ENCODE measurements around the gene E2F3.

DNA sequence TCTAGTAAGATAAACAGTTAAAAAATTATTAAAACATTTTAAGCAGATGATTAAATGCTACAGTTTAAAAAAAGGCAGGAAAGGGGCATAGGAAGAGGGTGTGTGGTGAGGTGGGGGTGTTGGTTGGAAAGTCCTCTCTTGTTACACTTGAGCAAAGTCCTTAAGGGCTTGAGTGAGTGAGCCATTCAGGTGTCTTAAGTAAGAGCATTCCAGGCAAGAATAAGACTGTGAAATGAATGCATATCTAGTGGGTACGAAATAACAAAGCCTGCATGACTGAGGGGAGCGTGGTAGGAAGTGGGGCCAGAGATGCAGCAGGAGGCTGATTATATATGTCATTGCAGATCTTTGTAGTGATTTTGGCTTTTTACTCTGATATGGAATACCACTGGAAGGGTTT, 137.7 kb downstream of the E2F3 start:
- no peak for TF ChIP-seq POLR2A (IDR thresholded peaks at IDR 0.05)
- TF ChIP-seq, protein P1, sequence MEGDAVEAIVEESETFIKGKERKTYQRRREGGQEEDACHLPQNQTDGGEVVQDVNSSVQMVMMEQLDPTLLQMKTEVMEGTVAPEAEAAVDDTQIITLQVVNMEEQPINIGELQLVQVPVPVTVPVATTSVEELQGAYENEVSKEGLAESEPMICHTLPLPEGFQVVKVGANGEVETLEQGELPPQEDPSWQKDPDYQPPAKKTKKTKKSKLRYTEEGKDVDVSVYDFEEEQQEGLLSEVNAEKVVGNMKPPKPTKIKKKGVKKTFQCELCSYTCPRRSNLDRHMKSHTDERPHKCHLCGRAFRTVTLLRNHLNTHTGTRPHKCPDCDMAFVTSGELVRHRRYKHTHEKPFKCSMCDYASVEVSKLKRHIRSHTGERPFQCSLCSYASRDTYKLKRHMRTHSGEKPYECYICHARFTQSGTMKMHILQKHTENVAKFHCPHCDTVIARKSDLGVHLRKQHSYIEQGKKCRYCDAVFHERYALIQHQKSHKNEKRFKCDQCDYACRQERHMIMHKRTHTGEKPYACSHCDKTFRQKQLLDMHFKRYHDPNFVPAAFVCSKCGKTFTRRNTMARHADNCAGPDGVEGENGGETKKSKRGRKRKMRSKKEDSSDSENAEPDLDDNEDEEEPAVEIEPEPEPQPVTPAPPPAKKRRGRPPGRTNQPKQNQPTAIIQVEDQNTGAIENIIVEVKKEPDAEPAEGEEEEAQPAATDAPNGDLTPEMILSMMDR (IDR thresholded peaks at IDR 0.05), result no peak

Data from right lobe of liver (tissue), 4 donors.